H1 (cell line): ENCODE results near the gene NELL2.

Experiments
- CEBPB ChIP-seq: IDR thresholded peaks from 2 replicates; pipeline ENCODE4 v1.6.1; 2012; ENCODE audit warnings: low read depth, low read length
- CHD2 ChIP-seq: IDR thresholded peaks from 2 replicates; pipeline ENCODE4 v1.6.1; 2012; ENCODE audit warnings: low read length, improper control_type of control experiment
- CTCF ChIP-seq, 3 experiments: IDR thresholded peaks; 1 replicate in 2 of 3; 2 replicates in 1 of 3; pipeline versions ENCODE4 v1.5.1 to v1.6.1; 2011; ENCODE audit warnings: low read length in 3 of 3, mild to moderate bottlenecking in 3 of 3, inconsistent platforms in 2 of 3, low read depth in 1 of 3, moderate library complexity in 1 of 3; ENCODE audit not compliant: insufficient read depth in 1 of 3; ENCODE audit errors: control extremely low read depth in 1 of 3
- EZH2 ChIP-seq: fragments of 200-600 bp; sonication (generic); IDR thresholded peaks from 2 replicates; pipeline ENCODE4 v1.7.1; 2012; ENCODE audit warnings: low read depth, mild to moderate bottlenecking, moderate library complexity, low read length, inconsistent platforms; ENCODE audit not compliant: severe bottlenecking
- POLR2A ChIP-seq, 2 experiments: IDR thresholded peaks; 1 replicate in 1 of 2; 2 replicates in 1 of 2; pipeline ENCODE4 v1.6.1; 2011; ENCODE audit warnings: low read depth in 2 of 2, low read length in 2 of 2, mild to moderate bottlenecking in 2 of 2; ENCODE audit errors: control extremely low read depth in 1 of 2
- USF2 ChIP-seq: IDR thresholded peaks from 2 replicates; pipeline ENCODE4 v1.6.1; 2011; ENCODE audit warnings: low read length, improper control_type of control experiment

- TF ChIP-seq EZH2 (no peak), CEBPB (no peak), POLR2A (IDR thresholded peaks at IDR 0.05; ENCODE audit: control extremely low read depth in 1 of 2, low read depth in 2 of 2, low read length in 2 of 2) (no peak), CTCF (IDR thresholded peaks at IDR 0.05; ENCODE audit: control extremely low read depth in 1 of 3, insufficient read depth in 1 of 3, low read depth in 1 of 3, low read length in 3 of 3) (no peak), USF2 (no peak), CHD2 (no peak)
Observed at GRCh38 chr12:44603701-44604100, 272.4 kb downstream of the NELL2 start.
